Endothelial cell of umbilical vein (primary cell): ENCODE measurements around the gene DSEL.

ENCODE experiments used
- CTCF ChIP-seq, 2 donors: IDR thresholded peaks; 1 replicate in 1 of 2; 2 replicates in 1 of 2; pipeline ENCODE4 v1.5.1; 2011; ENCODE audit warnings: low read length in 2 of 2, mild to moderate bottlenecking in 2 of 2, moderate library complexity in 2 of 2, control low read depth in 1 of 2, inconsistent platforms in 1 of 2, low read depth in 1 of 2; ENCODE audit not compliant: insufficient read depth in 1 of 2; ENCODE audit errors: extremely low read depth in 1 of 2
- EZH2 ChIP-seq: IDR thresholded peaks from 2 replicates; pipeline ENCODE4 v1.6.1; 2012; ENCODE audit warnings: borderline replicate concordance, low read depth, mild to moderate bottlenecking, moderate library complexity, low read length, inconsistent platforms; ENCODE audit not compliant: severe bottlenecking
- MAX ChIP-seq: IDR thresholded peaks from 2 replicates; pipeline ENCODE4 v1.6.1; 2011; ENCODE audit not compliant: insufficient read depth, insufficient read length
- POLR2A ChIP-seq: IDR thresholded peaks from 2 replicates; pipeline ENCODE4 v1.6.1; 2012; ENCODE audit warnings: low read depth, mild to moderate bottlenecking, control low read depth, low read length
- POLR2AphosphoS5 ChIP-seq: IDR thresholded peaks from 2 replicates; pipeline ENCODE4 v1.6.1; 2012; ENCODE audit warnings: low read depth, mild to moderate bottlenecking, control low read depth, low read length, moderate library complexity; ENCODE audit not compliant: insufficient read depth

- TF ChIP-seq CTCF (IDR thresholded peaks at IDR 0.05; ENCODE audit: extremely low read depth in 1 of 2, insufficient read depth in 1 of 2, low read depth in 1 of 2, low read length in 2 of 2), result no peak
- no peak for TF ChIP-seq POLR2AphosphoS5
- TF ChIP-seq EZH2, result no peak
- TF ChIP-seq POLR2A, result no peak
- TF ChIP-seq MAX, result no peak
Measured at GRCh38 chr18:67464499-67464898, 52.0 kb downstream of the DSEL start.
